WERI-Rb-1 (cell line): ENCODE results near the gene ABR.

Source experiments
- DNase-seq: peaks from one replicate; pipeline ENCODE4 v3.0.0-alpha.2; 2020
- H3K27ac ChIP-seq: fragments of 250-450 bp; sonication (Bioruptor Pico); 2 replicates; pipeline ENCODE4 v1.5.1; 2020; ENCODE audit warnings: mild to moderate bottlenecking, moderate library complexity
- H3K27me3 ChIP-seq: fragments of 250-450 bp; sonication (Bioruptor Pico); 2 replicates; pipeline ENCODE4 v1.5.1; 2021; ENCODE audit warnings: mild to moderate bottlenecking, low read depth, moderate library complexity; ENCODE audit not compliant: insufficient read depth, severe bottlenecking
- H3K36me3 ChIP-seq: fragments of 250-450 bp; sonication (Bioruptor Pico); 2 replicates; pipeline ENCODE4 v1.5.1; 2020; ENCODE audit warnings: mild to moderate bottlenecking, moderate library complexity
- H3K4me3 ChIP-seq: 2 replicates; pipeline ENCODE4 v1.5.1; 2011; ENCODE audit warnings: low read depth, mild to moderate bottlenecking, control low read depth, low read length
- H3K9me3 ChIP-seq: fragments of 250-450 bp; sonication (Bioruptor Pico); 2 replicates; pipeline ENCODE4 v1.5.1; 2021; ENCODE audit warnings: mild to moderate bottlenecking, moderate library complexity; ENCODE audit not compliant: severe bottlenecking
- CTCF ChIP-seq: IDR thresholded peaks from 2 replicates; pipeline ENCODE4 v1.5.1; 2011; ENCODE audit warnings: low read depth, mild to moderate bottlenecking, control low read depth, inconsistent platforms, low read length

ABR gene

DNA sequence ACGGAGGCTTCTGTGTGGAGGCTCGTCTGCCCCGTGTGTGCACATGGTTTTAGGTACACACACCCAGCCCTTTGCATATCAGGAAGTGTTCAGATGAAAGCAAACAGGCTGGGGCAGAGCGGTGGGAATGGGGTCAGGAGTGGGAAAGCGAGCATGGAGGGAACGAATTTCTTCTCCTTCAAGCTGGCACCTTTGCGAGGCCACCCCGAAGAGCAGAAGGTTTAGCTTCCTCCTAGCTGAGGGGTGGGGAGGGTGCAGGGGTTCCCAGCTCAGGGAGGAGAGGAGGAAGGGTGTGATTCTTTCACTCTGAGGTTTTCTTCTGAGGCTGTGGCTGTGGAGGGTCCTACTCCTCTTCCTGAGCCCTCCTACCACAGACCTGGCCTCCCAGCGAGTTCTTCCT lies 83.6 kb downstream of the ABR start:
- Histone ChIP-seq H3K27me3 (no peaks in the 10 kb centered on the region), H3K36me3 (peaks cover 13% of the 10 kb centered on the region), H3K9me3 (no peaks in the 10 kb centered on the region), H3K27ac (no peak overlapping the region), H3K4me3 (no peak overlapping the region)
- TF ChIP-seq CTCF: no peak
- no peak for DNase-seq

DNA sequence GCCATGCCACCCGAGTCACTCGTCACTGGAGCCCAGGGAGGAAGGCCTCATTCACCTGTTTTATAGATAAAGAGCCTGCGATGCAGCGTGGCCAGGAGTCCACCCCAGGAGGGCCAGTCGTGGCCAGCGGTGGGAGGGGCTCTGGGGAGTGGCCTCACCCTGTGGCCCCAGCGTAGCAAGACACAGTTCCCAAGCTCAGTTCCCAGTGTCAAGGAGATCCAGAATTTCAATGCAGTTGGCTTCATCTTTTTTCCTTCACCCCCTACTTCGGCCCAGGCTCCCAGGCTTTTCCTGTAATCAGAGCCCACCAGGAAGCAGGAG lies 84.0 kb downstream of the ABR start:
- Histone ChIP-seq H3K4me3 (no peak overlapping the region), H3K9me3 (no peaks in the 10 kb centered on the region), H3K36me3 (peaks cover 14% of the 10 kb centered on the region), H3K27me3 (no peaks in the 10 kb centered on the region), H3K27ac (no peak overlapping the region)
- DNase-seq: no peak
- TF ChIP-seq CTCF: no peak

GRCh38 chr17:1095090-1095852 lies 84.5 kb downstream of the ABR start:
- TF ChIP-seq CTCF: no peak
- H3K27me3 ChIP-seq: no peaks in the 10 kb centered on the region
- no peaks in the 10 kb centered on the region for H3K9me3 ChIP-seq
- no peak for DNase-seq
- peaks cover 17% of the 10 kb centered on the region for H3K36me3 ChIP-seq
- no peak overlapping the region for H3K4me3 ChIP-seq
- no peak overlapping the region for H3K27ac ChIP-seq

GRCh38 chr17:1094591-1094990 lies 85.2 kb downstream of the ABR start:
- Histone ChIP-seq H3K36me3 (peaks cover 17% of the 10 kb centered on the region), H3K27ac (no peak overlapping the region), H3K9me3 (no peaks in the 10 kb centered on the region), H3K4me3 (no peak overlapping the region), H3K27me3 (no peaks in the 10 kb centered on the region)
- no peak for TF ChIP-seq CTCF
- DNase-seq: no peak

- Histone ChIP-seq H3K4me3 (no peak overlapping the region), H3K27ac (no peak overlapping the region), H3K36me3 (peaks cover 13% of the 10 kb centered on the region), H3K9me3 (no peaks in the 10 kb centered on the region), H3K27me3 (no peaks in the 10 kb centered on the region)
- no peak for TF ChIP-seq CTCF
- DNase-seq: no peak
Observed at GRCh38 chr17:1091900-1092299, 87.9 kb downstream of the ABR start.

- TF ChIP-seq CTCF: no peak
Observed at GRCh38 chr17:1091190-1091534, 88.6 kb downstream of the ABR start.

More at GRCh38 chr17:1091190-1091534, 88.6 kb downstream of the ABR start:
- Histone ChIP-seq H3K27ac (no peak overlapping the region), H3K9me3 (no peaks in the 10 kb centered on the region), H3K36me3 (peaks cover 13% of the 10 kb centered on the region), H3K4me3 (no peak overlapping the region), H3K27me3 (no peaks in the 10 kb centered on the region)
- DNase-seq: no peak
